Activated CD4-positive, alpha-beta T cell treated with anti-CD3 and anti-CD28 coated beads for 48 hours (primary cell): ENCODE data around the gene ADGRE3.

Source experiments
- DNase-seq: peaks from one replicate; pipeline ENCODE4 v3.0.0-alpha.2; 2020

Gene ADGRE3

GRCh38 chr19:14674764-14675163 is at the start of gene ADGRE3:
Gene ADGRE3 (minus strand): TSS chr19:14674844. CDS start chr19:14674770, 74 bp downstream.
- DNase-seq: no peak

GRCh38 chr19:14722127-14722526 is 47.5 kb upstream of the ADGRE3 start:
- DNase-seq: no peak

GRCh38 chr19:14719162-14719561 is 44.5 kb upstream of the ADGRE3 start:
- no peak for DNase-seq

- no peak for DNase-seq
These were observed 44.0 kb upstream of the ADGRE3 start for GRCh38 chr19:14718522-14719116.

- DNase-seq: no peak
These were observed 41.2 kb upstream of the ADGRE3 start for GRCh38 chr19:14715841-14716240.

GRCh38 chr19:14704450-14704849 is 29.8 kb upstream of the ADGRE3 start:
- no peak for DNase-seq

- DNase-seq: no peak
These were observed 29.2 kb upstream of the ADGRE3 start for GRCh38 chr19:14703833-14704232.

- DNase-seq: no peak
These were observed 26.2 kb upstream of the ADGRE3 start for GRCh38 chr19:14700711-14701375.

GRCh38 chr19:14699641-14700040 is 25.0 kb upstream of the ADGRE3 start:
- DNase-seq: no peak

- DNase-seq: no peak
These were observed 20.8 kb upstream of the ADGRE3 start for GRCh38 chr19:14695471-14695870.

- no peak for DNase-seq
These were observed 20.1 kb upstream of the ADGRE3 start for GRCh38 chr19:14694641-14695266.

- DNase-seq: peak; percentile 100
These were observed 15.2 kb upstream of the ADGRE3 start, which contains the start of gene ZNF333 for GRCh38 chr19:14689598-14690503. Gene ZNF333 (plus strand): TSS chr19:14690048. CDS start chr19:14693492, 3,444 bp downstream.

GRCh38 chr19:14686411-14686810 is 11.8 kb upstream of the ADGRE3 start:
- DNase-seq: peak; percentile 56

GRCh38 chr19:14683439-14683838 is 8.8 kb upstream of the ADGRE3 start:
- no peak for DNase-seq

- DNase-seq: no peak
These were observed 7.4 kb upstream of the ADGRE3 start for GRCh38 chr19:14682084-14682483.

- DNase-seq: no peak
These were observed 3.6 kb upstream of the ADGRE3 start for GRCh38 chr19:14678199-14678598.

- no peak for DNase-seq
These were observed 2.8 kb upstream of the ADGRE3 start for GRCh38 chr19:14677464-14677863.

GRCh38 chr19:14676762-14677161 is 2.1 kb upstream of the ADGRE3 start:
- no peak for DNase-seq

- no peak for DNase-seq
These were observed 1.6 kb downstream of the ADGRE3 start for GRCh38 chr19:14673088-14673487.

- no peak for DNase-seq
These were observed 2.3 kb downstream of the ADGRE3 start for GRCh38 chr19:14672188-14672872.

GRCh38 chr19:14670408-14670807 is 4.2 kb downstream of the ADGRE3 start:
- DNase-seq: no peak

GRCh38 chr19:14669940-14670339 is 4.7 kb downstream of the ADGRE3 start:
- DNase-seq: no peak
